ENCODE measurements around the gene TAMM41.
A peak's percentile ranks its signal among the peaks of the same experiment; 100 is the strongest.
"Not testable (repeated sequence)": the region's sequence is repeated elsewhere in the genome, so short reads cannot be mapped to it uniquely, and the experiment has no call there.

TAMM41 gene

DNA sequence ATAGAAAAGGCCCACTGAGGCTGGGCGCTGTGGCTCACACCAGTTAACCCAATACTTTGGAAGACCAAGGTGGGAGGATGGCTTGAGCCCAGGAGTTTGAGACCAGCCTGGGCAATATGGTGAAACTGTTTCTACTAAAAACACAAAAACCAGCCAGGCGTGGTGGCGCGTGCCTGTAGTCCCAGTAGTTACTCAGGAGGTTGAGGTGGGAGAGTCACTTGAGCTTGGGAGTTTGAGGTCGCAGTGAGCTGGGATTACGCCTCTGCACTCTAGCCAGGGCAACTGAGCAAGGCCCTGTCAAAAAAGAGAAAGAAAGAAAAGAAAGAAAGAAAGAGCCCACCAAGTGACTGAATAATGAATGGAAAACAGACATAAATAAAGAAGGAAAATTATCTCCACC is 32.0 kb downstream of the TAMM41 start:
- DNase-seq, result no peak

GRCh38 chr3:11810276-11810675 is 36.4 kb downstream of the TAMM41 start:
- no peak for DNase-seq

GRCh38 chr3:11808231-11808630 is 38.5 kb downstream of the TAMM41 start:
- no peak for DNase-seq

DNA sequence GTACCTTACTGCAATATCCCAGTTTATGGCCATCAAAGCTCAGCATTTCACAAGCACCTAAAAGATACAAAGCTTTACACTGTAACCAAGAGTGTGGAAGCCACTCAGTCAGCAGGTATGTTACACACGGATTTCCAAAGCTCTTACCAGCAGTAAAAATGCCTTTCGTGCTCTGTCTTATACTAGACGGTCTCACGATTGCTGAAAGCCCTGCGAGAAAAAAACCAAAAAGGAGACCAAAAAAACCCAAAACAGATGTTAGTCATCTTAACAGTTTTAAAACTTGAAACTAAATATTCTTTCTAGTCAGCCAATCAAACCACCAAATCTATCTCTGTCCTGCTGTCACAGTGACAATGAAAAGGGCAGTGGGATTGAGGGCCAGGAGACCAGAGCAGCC is 39.0 kb downstream of the TAMM41 start:
- DNase-seq, result no peak

DNA sequence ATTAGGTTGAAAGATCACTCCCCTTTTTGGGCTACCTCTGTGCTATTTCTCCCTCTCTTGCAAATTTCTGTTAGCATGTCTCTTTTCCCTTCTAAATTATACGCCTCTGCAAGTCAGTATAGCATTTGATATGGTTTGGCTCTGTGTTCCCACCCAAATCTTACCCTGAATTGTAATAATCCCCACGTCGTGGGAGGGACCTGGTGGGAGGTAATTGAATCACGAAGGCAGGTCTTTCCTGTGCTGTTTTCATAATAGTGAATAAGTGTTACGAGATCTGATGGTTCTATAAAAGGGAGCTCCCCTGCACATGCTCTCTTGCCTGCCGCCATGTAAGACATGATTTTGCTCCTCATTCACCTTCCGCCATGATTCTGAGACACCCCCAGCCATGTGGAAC is 41.0 kb downstream of the TAMM41 start:
- no peak for DNase-seq

DNA sequence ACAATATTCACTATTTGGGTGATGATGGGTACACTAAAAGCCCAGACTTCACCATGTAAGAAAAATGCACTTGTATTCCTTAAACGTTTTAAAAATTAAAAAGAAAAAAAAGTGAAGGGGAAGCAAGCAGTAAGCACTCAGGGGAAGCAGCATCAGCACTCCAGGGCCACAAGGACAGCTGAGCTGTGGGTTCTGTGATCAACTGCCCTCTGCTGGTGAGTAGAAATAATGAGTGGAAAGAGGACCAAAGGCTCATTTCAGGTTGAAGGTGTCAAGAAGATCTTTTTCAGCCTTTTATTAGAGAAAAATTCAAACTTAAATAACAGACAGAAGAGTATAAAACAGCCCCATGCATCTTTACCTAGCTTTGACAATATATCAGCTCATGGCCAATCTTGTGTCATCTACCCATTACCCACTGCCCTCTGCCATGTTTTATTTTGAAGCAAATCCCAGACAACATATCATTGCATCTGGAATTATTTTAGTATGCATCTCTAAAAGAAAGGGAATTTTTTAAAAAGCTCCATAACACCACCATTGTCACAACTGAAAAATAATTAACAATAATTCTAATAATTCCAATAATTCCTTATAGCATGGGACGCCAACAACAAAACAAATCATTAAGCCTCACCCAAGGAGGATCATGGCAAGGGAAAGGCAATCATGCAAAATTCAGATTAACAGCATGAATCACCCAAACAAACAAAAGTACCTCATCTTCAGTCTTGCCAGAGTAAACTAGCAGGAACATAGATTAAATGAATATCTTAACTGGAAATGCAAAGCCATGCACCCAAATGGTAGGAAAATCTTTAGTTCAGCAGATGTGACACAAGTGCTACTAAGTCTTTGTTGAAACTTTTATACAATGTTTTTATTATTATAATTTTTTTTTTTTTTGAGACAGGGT is 42.5 kb downstream of the TAMM41 start:
- DNase-seq, result peak in 1 of 2 experiments; percentile 3

- no peak for DNase-seq
Measured at GRCh38 chr3:11799791-11800190, 46.9 kb downstream of the TAMM41 start.

- no peak for DNase-seq
Measured at GRCh38 chr3:11794927-11795326, 51.8 kb downstream of the TAMM41 start.

- no peak for DNase-seq
Measured at GRCh38 chr3:11791339-11792200, 55.1 kb downstream of the TAMM41 start.

DNA sequence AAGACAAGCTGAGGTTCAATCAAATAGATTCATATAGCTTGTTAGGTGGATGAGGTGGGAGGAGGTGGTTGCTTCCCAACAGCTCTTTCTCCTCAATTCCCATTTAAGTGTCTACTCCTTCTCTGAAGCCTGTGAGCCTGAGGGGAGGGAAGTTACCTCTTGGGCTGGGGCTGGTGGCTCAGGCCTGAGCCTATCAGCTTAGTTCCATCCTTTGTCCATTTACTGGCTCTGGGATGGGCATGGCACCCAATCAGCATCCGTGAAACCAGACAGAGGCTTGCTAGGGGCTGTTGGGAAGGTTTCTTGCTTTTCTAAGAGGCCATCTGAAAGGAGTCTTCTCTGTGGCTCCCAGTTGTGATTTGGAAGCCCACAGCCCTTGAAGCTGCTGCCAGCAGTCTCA is 57.3 kb downstream of the TAMM41 start:
- no peak for DNase-seq

DNA sequence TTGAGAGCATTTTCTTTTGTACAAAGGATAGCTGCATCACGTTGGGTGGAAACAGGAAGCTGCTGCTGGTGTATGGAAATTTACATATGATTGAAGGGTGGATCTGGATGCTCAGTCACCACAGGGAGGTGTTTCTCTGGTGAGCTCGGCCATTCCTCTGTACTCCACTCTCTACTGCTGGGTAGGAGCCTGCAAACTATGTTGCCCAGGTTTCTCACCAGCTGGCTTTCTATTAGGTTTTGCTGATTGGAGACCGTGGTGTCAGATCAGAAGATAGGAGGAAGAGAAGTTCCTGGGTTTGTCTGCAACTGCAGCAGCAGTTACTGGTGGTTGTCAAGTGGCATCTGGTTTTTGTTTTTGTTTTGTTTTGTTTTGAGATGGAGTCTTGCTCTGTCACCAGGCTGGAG is 61.7 kb downstream of the TAMM41 start:
- no peak for DNase-seq

DNA sequence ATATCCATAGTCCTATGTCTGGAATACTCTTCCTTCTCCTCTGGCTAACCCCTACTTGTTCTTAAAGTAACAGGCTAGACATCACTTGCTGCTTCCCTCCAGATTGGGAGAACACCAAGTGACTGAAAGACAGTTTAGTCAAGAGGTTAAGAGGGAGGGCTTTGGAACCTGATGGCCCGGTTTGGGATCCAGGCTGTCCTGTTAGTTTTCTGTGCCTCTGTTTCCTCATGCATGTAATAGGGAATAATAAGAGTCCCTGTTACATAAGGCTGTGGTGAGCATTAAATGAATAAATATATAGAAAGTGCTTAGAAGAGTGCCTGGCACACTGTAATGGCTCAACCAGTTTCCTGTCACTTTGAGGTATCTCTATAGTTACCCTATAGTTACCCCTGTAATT is 66.3 kb downstream of the TAMM41 start:
- no peak for DNase-seq

- DNase-seq, result no peak
Measured at GRCh38 chr3:11779626-11780025, 67.1 kb downstream of the TAMM41 start.

DNA sequence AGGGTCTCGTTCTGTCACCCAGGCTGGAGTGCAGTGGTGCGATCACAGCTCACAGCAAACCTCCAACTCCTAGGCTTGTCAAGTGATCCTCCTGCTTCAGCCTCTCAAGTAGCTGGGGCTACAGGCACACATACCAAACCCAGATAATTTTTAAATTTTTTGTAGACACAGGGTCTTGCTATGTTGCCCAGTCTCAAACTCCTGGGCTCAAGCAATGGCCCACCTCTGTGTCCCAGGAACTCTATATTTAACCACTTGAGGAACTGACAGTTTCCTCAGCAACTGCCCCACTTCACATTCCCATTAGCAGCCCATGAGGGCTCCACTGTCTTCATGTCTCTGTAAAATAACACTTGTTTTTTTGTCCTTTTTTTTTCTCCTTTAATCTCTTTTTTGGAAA is 68.4 kb downstream of the TAMM41 start:
- no peak for DNase-seq

DNA sequence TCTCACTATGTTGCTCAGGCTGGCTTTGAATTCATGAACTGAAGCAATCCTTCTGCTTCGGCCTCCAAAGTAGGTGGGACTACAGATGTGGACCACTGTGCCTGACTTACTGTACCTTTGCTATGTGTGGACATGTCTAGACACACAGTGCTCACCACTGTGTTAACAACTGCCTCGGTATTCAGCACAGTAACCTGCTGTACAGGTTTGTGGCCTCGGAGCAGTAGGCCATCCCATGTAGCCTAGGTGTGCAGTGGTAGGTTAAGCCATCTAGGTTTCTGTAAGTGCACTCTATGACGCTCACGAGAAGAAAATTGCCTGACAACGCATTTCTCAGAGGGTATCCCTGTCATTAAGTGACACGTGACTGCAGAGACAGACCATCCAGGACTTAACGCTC is 70.3 kb downstream of the TAMM41 start:
- DNase-seq, result no peak

DNA sequence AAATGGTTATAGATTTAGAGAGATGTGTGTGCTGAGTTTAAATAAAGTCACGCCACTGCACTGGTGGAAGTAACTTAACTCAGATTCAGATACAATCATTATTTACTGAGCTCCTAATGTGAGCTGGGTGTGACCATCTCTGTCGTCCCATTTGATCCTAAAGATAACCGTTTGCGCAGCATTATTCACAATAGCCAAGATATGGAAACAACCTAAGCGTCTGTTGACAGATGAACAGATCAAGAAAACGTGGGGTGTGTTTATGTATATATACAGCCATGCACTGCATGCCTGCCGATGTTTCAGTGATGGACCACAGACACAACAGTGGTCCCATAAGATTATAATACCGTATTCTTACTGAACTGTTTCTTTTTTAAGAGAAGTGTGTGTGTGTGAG is 71.2 kb downstream of the TAMM41 start:
- no peak for DNase-seq

DNA sequence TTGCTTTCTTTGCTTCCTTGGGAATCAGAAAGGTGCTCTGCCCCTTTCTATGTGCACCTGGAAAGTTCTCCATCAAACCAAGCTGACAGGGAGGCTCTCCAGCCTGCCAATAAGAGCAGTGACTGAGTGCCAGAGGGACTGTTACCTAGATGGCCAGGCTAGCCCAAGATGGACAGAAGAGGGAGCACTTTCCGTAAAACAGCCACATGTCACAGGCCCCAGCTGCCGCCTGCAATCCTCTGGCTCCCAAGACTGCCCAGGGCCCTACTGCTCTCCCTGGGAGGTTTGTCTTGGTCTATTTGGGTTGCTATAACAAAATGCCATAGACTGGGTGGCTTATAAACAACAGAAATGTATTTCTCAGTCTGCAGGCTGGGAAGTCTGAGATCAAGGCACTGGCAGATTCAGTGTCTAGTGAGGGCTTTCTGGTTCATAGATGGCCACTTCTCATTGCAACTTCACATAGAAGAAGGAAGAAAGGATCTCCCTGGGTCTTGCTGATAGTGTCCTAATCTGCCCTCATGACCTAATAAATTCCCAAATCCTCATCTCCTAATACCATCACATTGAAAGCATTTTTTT is 72.3 kb downstream of the TAMM41 start:
- peak in 1 of 2 experiments; percentile 3 for DNase-seq

DNA sequence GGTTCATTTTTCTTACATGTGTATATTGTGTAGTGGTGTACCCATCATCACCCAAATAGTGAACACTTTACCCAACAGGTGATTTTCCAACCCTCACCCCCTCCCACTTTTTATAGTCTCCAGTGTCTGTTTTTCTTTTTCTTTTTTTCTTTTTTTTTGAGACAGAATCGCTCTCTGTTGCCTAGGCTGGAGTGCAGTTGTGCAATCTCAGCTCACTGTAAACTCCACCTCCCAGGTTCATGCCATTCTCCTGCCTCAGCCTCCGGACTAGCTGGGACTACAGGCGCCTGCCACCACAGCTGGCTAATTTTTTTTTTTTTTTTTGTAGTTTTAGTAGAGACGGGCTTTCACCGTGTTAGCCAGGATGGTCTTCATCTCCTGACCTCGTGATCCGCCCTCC is 74.8 kb downstream of the TAMM41 start:
- DNase-seq, result not testable (repeated sequence)

DNA sequence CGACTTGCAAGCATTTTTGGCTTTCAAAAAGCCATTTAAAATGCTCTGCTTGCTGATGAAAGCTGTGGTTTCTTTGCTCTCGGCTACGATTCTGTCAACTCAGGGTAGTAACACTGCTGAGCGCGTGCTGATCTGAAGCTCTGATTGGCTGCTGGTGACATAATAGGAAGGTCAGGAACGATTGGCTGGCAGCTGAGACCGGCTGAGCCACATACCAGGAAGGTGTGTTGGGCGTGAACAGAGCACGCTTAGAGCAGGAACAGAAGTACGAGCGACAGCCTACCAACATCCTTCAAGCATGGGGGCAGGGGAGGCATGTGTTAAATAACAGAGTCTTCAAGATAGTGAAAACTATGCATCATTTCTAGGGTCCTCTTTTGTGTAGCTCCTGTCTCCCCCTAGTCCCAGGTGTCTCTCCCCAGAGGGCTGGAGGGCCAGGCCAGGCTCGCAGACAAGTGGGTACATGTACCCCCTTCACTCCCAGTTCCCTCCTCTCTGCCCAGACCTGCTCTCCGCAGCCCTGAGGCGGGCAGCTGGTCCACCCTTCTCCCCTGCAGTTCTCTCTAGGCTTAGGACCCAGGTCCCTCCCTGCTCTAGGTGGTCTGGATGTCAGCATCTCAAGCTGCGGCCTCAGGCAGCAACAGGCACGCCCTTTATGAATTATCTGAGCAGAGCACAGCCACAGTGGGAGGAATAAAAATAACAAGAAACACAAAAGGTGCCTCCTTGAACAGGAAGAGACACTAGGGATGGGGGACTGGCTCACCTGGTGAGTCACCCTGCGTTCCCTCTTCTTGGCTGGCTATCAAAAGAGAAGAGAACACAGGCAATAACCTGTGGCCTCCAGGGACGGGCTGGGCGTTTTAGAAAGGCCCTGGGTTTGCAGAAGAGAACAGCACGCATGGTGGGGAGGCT is 76.0 kb downstream of the TAMM41 start:
- no peak for DNase-seq

GRCh38 chr3:11769704-11770476 is 76.8 kb downstream of the TAMM41 start:
- no peak for DNase-seq

- no peak for DNase-seq
Measured at GRCh38 chr3:11768604-11769003, 78.1 kb downstream of the TAMM41 start.

DNA sequence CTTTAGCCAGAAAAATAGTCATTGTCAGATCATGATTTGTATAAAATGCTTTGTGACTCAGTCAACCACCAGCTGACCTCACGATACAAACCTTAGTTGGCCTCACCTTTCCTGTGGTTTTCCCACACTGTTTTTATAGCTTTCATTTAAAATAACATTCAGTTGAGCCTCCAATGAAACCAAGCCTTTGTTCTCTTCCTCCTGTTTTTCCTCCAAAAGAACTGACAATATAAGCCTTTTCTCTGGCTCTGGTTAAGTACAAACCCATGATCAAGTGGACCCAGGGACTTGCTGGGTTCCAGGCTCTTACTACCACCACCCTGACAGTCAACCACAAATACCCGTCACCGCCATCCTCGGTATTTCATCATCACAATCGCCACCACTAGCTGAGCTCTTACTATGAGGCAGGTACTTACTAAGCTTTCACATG is 81.7 kb downstream of the TAMM41 start:
- no peak for DNase-seq
